ENCODE measurements around the gene RRAS2.

RRAS2 gene

DNA sequence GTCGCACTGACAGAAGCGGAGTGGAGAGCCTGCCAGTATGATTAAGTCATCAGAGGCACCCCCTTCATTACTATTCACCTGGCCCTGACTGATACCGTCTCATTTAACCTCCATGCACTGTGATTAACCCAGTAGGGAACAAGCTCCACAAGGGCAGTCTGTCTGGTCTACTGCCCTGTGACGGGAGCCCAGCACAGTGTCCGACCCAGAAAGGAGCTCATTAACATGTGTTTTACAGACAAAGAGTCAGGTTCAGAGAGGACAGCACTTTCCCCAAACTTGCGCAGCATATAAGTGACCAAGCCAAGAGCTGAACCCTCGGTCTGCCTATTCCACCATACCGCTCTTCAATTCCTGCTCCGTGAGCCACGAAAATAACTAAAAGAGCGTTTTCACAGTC, 129.5 kb downstream of the RRAS2 start:
- Histone ChIP-seq H3K9ac (no peak overlapping the region), H3K4me3 (no peak overlapping the region), H3K27me3 (no peaks in the 10 kb centered on the region), H3K9me3 (replicated peaks in 1 of 11) (peaks cover 0 to 24% (median 4%) of the 10 kb centered on the region in 11 experiments; a peak in 12 of 22 replicates), H3K4me2 (no peak overlapping the region), H3K27ac (no peak overlapping the region), H3K36me3 (no peaks in the 10 kb centered on the region), H3K4me1 (peaks cover 0 to 8% (median 6%) of the 10 kb centered on the region in 10 experiments; a peak in 9 of 20 replicates), H4K20me1 (no peaks in the 10 kb centered on the region)
- no peak for TF ChIP-seq Cebpa-rat (IDR thresholded peaks at IDR 0.05)

DNA sequence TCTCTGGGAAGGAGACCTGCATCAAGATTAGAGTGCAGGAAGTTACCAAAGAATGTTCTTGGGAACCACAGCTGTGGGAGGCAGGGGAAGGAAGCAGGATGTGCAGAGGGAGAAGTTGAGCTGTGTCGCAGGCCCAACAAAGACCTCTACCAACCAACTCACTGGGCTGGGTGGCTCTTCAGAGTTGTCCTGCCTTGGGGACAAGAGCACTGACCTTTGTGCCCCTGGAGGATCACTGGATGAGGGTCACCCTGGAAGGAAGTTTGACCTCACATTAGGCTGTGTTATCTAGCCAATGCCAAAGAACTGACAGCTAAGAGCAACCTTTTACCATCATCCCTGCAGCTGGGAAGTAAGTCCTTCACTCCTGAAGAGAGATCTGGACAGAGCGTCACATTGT, 130.6 kb downstream of the RRAS2 start:
- Histone ChIP-seq H3K36me3 (no peaks in the 10 kb centered on the region), H3K4me2 (peak overlapping the region in 8 of 11 experiments; percentile 4 to 69 (median 42); a peak in 11 of 22 replicates), H3K9me3 (replicated peaks in 1 of 11) (peaks cover 0 to 24% (median 4%) of the 10 kb centered on the region in 11 experiments; a peak in 12 of 22 replicates), H4K20me1 (no peaks in the 10 kb centered on the region), H3K27ac (no peak overlapping the region), H3K27me3 (no peaks in the 10 kb centered on the region), H3K9ac (no peak overlapping the region), H3K4me1 (peaks cover 0 to 8% (median 6%) of the 10 kb centered on the region in 10 experiments; a peak in 9 of 20 replicates), H3K4me3 (no peak overlapping the region)
- TF ChIP-seq Cebpa-rat (IDR thresholded peaks at IDR 0.05) = no peak
